ENCODE measurements around the gene F13B.
"Not testable (repeated sequence)": the region's sequence is repeated elsewhere in the genome, so short reads cannot be mapped to it uniquely, and the experiment has no call there.

F13B gene

GRCh38 chr1:197066719-197067456, at the start of gene F13B:
Gene F13B (minus strand): TSS chr1:197067260. CDS start chr1:197067223, 37 bp downstream.
- DNase-seq: no peak

- peak; percentile 14 for DNase-seq
Measured at GRCh38 chr1:197116156-197116555, 49.1 kb upstream of the F13B start.

- no peak for DNase-seq
Measured at GRCh38 chr1:197106869-197107268, 39.8 kb upstream of the F13B start.

- DNase-seq: peak; percentile 10
Measured at GRCh38 chr1:197103300-197103699, 36.2 kb upstream of the F13B start.

- no peak for DNase-seq
Measured at GRCh38 chr1:197101978-197102377, 34.9 kb upstream of the F13B start.

- no peak for DNase-seq
Measured at GRCh38 chr1:197100677-197101076, 33.6 kb upstream of the F13B start.

GRCh38 chr1:197099444-197099843, 32.4 kb upstream of the F13B start:
- DNase-seq: no peak

GRCh38 chr1:197096971-197097370, 29.9 kb upstream of the F13B start:
- DNase-seq: not testable (repeated sequence)

GRCh38 chr1:197096137-197096536, 29.1 kb upstream of the F13B start:
- no peak for DNase-seq

- DNase-seq: no peak
Measured at GRCh38 chr1:197093226-197093885, 26.3 kb upstream of the F13B start.

- no peak for DNase-seq
Measured at GRCh38 chr1:197092491-197093023, 25.5 kb upstream of the F13B start.

GRCh38 chr1:197083474-197083873, 16.4 kb upstream of the F13B start:
- no peak for DNase-seq

GRCh38 chr1:197081117-197081753, 14.2 kb upstream of the F13B start:
- DNase-seq: no peak

- no peak for DNase-seq
Measured at GRCh38 chr1:197080323-197080722, 13.3 kb upstream of the F13B start.

GRCh38 chr1:197076585-197076984, 9.5 kb upstream of the F13B start:
- no peak for DNase-seq

GRCh38 chr1:197073978-197074377, 6.9 kb upstream of the F13B start:
- DNase-seq: no peak

GRCh38 chr1:197067457-197067818, 378 bp upstream of the F13B start:
- no peak for DNase-seq

- DNase-seq: no peak
Measured at GRCh38 chr1:197066277-197066676, 783 bp downstream of the F13B start.

- peak; percentile 67 for DNase-seq
Measured at GRCh38 chr1:197065559-197065958, 1.5 kb downstream of the F13B start.

- no peak for DNase-seq
Measured at GRCh38 chr1:197063212-197063611, 3.8 kb downstream of the F13B start.

GRCh38 chr1:197062692-197063091, 4.4 kb downstream of the F13B start:
- DNase-seq: no peak

- no peak for DNase-seq
Measured at GRCh38 chr1:197049100-197049499, 18.0 kb downstream of the F13B start.

- DNase-seq: no peak
Measured at GRCh38 chr1:197042676-197043341, 24.3 kb downstream of the F13B start.
